Stimulated activated CD8-positive, alpha-beta memory T cell treated with anti-CD3 and anti-CD28 coated beads, Interleukin-7, amount 100 ng/mL, for 24 hours (primary cell): Measurements from ENCODE around the gene HNRNPA3.
"Not testable (repeated sequence)": the region's sequence is repeated elsewhere in the genome, so short reads cannot be mapped to it uniquely, and the experiment has no call there.

ENCODE experiments used
- DNase-seq: peaks from one replicate; pipeline ENCODE4 v3.0.0-alpha.2; 2020; ENCODE audit warnings: low read depth

HNRNPA3 gene

DNA sequence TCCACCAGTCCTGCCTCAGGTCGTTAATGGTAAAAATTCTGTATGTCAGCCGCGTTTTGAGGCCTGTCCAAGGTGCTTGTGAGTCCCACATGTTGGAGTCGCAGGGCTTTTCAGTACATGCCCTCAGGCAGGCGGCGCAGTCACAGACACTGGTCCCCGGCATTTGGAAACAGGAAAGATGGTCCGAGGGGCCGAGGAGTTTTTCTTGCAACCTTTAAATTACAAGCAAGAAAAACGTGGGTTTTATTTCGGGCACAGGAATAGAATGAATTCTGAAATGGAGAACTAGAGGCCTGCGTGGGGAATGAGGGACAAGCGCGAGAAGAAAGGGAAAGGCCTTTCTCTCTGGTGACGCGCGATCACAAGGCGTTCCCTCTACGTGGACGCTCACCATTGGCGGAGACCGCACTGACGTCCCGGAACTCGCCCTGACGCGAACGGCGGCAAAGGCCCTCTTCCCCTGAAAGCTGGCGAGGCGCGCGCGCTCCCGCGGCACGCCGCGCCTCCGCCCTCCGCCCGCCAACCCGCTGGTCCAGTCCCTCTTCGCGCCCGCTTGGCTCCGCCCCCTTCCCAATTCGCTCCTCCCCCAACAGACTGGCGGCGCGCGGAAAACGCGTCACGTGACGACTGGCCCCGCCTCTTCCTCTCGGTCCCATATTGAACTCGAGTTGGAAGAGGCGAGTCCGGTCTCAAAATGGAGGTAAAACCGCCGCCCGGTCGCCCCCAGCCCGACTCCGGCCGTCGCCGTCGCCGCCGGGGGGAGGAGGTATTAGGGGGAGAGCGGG, at the start of gene HNRNPA3:
HNRNPA3 (plus strand) TSS at position 689 of the 785 bp plus-strand sequence; CDS start at position 695, 6 bp downstream.
- peak; percentile 98 for DNase-seq

DNA sequence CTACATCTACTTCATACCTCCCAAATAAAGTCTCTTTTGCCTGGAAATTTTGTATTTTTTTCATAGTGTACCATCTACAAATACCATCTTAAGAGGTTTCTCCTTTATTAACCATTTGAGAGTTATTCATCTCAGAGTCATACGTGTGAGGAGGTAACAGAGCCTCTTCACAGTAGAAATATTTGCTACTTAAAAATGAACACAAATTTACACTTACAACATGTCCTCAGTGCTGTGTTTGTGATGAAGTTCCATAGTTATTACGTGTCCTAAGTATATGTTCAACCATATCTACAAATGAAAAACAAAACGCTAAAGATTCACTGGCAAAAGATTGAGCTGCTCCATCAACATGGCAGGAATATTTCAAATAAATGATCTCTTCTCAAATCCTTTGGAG, 48.5 kb upstream of the HNRNPA3 start:
- DNase-seq, result no peak

DNA sequence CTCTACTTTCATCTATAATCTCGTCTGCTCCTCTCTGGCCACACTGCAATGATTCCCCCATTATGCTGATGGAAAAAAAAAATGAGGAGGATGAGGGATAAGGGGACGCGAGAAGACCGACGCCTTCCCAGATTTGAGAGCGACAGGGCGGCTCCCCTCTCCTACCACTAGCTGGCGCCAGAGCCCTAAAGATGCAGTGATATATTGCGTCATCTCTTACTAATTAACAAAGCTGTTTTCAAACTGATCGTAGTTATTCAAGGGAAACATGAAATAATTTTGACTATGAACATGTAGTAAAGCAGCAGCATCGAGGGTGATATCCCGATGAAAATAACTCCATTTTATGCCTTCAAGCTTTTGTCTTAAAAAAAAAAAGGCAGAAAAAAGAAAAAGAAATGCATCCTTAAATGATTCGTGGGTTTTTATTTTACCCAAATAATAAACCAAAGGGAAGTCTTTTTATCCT, 48.0 kb upstream of the HNRNPA3 start:
- DNase-seq, result peak; percentile 56

DNA sequence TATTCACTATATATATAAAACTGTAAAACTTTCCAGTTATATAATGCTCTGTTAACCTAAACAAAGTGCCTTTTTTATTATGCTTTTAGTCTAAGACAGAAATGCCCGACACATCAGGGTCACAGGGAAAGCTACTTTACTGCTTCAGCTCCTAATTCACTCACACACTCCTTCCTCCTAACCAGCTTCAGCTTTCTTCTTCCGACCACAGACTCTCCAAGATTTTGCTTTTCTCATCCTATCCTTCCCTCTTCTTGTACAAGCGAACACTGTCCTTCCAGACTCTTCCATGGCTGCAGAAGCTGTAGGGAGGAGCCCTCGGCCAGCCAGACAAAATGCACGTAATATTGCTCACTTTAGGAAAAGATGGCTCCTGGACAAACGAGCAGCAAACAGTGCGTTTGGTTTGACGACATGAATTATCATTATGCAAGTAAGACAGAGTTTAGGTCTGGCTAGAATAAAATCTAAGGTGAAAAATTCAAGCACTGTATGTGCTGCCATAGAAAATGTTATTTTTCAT, 47.5 kb upstream of the HNRNPA3 start:
- DNase-seq, result no peak

DNA sequence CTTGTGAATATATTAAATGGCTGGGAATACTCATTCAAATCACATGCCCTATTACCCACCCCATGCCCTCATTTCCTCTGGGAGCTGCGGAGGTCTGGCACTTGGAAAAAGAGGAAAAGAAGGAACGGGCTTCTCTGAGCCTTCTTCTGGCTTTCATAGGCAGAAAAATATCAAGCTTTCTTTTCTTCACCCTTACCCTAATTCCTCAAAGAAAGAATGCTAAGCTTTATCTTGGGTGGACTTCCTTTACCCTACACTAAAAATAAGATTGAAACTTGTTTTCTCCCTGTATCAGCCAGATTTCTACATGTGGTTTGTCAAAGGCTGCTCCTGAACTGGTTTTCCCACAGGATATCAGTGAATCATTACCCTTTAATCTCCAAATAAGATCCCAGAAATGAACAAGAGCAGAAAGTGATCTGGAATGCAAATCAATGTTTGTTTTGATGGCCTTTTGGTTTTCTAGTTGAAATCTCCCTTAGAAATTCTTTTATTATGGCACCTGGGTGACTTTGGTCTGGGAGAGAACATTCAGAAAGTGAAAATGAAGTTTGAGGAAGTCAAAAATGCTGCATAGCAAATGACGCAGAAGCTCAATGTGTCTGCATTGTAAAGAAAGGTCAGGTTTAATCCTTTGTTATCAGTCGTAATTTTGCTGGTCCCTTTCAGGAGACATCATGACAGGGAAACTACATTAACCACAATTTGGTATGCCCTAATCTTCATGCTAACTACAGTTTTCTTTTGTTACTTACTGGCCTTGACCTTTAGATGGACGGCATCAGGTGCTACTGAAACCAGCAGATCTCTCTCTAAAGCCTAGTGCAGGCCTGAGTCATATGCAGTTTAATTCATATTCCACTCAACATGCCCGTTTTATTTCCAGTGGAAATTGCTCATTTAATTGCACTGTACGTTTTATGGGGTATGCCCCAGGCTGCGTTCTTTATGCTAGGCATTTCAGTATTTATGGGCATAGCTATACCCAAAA, 46.6 kb upstream of the HNRNPA3 start:
- no peak for DNase-seq

DNA sequence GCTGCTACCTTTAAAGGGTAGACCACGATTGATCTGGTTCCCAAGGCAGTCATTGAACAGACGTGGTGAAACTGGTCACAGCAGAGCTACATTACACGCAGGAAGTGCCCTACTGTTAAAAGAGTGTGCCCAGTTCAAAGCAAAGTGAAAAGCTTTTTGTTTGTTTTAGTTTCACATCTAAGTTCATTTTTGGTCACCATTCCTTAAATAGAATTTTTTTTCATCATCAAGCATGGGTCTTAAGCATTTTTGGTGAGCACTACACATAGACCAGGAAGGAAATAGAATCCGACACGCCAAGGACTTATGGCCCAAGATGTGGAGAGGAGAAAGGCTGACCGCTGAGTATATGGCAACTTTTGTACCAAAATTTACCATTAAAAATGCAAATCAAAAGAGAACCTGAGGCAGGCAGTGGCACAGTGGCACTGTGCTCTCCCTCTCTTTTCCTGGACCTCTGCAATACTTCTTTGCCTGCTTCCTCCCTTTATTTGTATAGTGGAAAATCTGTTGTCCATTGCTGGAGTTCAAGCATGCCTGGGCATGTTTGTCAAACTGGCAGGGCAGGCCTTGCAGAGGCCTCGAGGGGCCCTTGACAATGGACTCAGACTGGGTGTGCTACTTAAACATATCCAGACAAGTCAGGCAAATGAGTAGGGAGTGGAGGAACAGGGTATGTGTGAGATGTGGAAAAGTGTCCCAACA, 42.6 kb upstream of the HNRNPA3 start:
- no peak for DNase-seq

DNA sequence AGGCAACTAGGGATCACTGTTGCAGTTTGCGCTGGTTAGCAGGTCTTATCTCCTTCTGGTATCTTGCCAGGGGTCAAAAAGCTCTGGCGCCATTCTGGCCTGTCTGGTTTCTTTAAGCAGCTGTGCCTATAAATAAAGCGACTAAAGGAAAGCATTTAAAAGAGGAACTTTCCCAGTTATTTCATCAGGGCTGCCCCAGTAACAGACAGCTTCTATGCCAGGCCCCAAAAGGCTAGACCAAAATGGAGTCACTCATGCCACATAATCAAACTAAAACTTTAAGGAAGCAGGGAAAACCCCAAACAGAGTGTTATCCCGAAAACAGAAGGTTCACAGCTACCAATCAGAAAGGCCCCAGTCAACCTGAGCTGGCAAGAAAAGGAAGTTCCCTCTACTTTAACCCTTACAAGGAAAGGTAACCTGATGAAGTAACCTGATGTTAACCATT, 41.2 kb upstream of the HNRNPA3 start:
- DNase-seq, result no peak

DNA sequence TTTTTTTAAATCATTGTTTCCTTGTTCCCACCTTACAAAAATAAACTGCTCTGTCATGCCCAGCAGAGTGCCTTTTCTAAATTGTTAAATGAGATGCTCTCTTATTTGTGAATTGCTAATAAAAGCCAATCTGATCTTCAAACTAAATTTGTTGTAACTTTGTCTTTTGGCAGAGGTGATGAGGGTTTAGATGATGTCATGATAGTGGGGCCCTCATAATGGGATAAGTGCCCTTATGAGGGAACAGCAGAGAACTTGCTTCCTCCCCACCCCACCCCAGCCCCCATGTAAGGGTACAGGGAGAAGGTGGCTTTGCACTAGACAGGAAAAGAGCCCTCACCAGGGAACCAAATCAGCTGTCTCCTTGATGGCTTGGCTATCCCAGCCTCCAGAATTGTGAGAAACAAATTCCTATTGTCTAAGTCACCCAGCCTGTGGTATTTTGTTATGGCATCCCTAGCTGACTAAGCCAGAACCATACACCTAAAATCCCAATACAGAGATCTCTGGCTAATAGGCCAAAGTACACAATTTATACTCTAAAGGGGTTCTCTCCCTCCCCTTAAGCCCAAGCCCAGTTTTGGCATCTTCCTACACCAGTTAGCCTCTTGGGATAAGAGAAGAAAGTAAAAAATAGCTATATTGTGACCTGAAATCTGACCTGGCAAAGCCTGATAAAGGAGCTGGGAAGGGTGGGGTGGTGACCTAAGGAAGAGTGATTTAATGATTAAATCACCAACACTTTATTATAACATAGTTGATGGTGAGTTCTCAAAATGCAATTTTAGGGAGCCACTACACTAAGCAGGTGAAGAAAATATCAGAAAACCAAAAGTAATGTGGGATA, 40.3 kb upstream of the HNRNPA3 start:
- no peak for DNase-seq

DNA sequence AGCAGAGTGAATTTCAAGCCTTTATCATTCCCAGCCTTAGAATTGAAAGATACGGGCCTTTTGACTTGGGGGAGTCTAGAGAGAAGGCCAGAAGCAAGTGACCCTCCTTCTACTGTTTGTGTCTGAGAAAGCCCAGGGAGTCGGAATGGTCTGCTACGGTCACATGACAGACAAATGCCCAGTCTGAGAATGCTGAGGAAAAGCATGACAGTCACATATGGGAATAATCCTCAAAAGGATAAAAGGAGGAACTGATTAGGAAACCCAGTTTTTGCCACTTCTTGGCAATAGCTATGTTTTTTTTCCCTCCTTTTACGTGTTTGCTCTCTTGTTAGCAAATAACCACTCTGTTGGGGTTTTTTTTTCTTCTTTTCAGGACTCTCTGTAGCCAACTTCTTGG, 38.1 kb upstream of the HNRNPA3 start:
- DNase-seq, result no peak

DNA sequence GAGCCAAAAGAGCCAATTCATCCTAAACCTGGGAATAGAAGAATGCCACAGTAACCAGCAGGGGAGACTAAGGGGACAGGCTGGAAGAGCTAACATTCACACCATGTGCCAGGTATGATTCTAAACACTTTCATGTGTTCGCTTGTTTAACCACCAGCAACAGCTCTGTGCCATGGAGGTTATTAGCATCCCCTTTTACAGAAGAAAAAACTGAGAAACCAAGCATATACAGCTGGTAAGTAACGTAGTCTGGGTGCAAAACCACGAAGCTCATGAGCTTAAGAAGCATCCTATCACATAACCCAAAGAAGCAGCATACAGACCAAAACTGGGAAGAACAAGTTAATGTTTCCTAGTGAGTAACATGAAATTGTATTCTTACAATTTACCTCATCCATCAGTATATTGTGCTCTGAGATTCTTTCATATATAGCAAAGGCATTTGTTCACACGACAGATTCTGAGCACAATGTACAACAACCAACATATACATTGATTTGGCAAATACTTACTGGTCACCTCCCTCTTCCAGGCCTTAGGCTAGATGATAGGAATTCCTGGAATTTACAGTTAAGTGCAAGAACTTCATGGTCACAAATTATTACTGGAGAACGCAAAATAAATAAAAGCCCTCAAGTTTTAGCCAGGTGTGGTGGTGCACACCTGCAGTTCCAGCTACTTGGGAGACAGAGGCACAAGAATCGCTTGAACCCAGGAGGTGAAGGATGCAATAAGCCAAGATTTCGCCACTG, 36.5 kb upstream of the HNRNPA3 start:
- DNase-seq, result no peak

DNA sequence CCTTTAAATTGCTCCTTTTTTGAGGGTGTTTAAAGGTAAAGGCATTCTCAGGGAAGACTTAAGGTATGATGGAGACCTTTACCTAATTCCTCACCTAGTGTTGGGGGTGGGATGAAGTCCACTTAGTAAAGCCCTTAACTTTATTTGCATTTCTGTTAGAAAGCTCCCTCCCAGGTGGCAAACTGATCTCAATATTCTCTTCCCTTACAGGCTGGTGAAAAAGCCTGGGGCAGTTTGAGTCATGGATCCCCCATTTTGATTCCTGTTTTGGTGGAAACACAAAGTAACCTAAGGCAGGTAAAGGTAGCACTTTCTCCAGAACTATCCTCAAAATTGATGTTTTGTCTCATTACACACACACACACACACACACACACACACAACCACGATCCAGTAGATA, 33.8 kb upstream of the HNRNPA3 start:
- no peak for DNase-seq

DNA sequence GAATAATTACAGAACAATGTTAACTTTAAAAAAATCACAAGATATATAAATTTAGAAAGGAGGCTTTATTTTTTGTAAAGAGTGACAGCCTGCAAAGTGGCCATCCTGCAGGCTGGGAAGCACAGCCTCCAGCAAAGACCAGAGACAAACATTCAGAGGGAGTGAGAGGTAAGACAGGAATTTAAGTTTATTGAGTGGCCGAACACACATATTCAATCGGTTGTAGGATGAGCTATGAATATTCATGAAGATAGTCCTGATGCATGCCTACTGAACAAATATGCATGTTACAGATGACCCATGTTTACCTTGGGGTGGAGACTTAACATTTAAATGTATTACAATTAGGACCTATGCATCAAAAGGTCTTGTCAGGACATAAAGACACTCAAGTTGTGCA, 33.4 kb upstream of the HNRNPA3 start:
- no peak for DNase-seq

DNA sequence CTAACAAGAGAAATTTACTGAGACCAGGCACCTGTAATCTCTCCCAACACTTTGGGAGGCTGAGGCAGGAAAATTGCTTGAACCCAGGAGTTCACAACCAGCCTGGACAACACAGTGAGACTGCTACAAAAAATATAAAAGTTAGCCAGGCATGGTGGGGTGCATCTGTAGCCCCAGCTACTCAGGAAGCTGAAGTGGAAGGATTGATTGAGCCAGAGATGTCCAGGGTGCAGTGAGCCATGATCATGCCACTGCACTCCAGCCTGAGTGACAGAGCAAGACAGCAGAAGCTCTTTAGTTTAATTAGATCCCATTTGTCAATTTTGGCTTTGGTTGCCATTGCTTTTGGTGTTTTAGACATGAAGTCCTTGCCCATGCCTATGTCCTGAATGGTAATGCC, 32.9 kb upstream of the HNRNPA3 start:
- DNase-seq, result not testable (repeated sequence)

DNA sequence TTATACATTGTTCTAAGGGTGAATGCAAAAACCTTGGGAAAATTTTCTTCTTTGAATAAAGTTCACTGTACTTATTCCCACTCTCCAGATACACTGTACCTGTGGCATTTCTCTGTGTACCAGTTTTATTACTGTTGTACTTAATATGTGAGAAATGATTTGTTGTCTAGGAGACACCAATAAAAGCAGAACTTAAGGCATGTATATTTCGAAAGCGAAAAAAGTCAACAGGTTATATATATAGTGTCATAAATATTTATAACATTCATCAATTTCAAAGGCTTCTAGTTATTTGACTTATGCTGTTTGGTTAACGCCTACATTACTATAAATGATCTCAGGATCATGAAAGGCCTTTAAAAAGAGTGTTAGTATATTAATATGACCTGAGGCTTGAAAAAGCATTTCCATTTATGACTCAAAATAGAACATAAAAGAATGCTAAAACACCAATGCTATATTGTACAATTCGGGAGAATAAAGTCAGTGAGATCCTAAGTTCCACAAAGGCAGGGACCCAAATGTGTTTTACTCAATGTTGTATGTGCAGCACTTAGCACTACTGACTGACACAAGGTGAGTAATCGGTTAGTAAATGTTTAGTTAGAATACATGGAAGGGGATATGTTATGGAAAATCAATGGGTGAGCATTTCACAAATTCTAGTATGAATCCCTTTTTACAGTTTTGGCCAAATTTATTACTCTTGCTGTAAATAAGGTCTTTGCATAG, 32.2 kb upstream of the HNRNPA3 start:
- DNase-seq, result no peak

DNA sequence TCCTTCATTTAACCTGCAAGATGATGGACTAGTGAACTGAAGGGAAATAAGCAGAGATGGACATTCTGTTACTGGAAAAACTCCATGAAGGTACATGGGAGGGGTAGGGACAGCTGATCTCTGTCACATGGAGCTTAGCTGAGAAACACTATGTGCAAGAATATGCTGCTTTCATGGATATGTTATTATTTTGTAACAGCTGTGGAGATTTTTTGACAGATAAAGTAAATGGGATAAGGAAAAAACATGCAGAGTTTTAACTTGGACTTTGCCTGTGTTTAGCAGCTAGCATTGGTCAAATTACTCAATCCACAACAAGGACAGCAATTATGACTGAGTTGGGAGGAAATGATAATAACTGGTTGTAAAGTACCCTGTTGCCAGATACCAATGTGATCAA, 28.7 kb upstream of the HNRNPA3 start:
- no peak for DNase-seq

DNA sequence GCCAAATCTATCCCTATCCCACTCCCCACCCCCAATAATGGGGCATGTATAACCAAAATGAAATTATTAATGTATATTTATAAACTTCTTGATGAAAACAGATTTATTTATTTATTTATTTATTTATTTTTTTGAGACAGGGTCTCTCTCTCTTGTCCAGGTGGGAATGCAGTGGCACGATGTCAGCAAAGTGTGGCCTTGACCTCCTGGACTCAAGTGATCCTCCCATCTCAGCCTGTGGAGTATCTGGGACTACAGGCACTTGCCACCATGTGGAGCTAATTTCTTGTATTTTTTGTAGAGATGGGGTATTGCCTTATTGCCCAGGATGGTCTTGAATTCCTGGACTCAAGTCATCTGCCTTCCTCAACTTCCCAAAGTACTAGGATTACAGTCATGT, 28.0 kb upstream of the HNRNPA3 start:
- no peak for DNase-seq

DNA sequence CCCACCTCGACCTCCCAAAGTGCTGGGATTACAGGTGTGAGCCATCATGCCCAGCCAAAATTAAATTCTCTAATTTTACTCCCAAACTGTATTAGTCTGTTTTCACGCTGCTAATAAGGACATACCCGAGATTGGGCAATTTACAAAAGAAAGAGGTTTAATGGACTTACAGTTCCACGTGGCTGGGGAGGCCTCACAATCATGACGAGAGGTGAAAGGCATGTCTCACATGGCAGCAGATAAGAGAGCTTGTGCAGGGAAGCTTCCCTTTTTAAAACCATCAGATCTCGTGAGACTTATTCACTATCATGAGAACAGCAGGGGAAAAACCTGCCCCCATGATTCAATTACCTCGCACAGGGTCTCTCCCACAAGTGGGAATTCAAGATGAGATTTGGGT, 26.6 kb upstream of the HNRNPA3 start:
- not testable (repeated sequence) for DNase-seq

DNA sequence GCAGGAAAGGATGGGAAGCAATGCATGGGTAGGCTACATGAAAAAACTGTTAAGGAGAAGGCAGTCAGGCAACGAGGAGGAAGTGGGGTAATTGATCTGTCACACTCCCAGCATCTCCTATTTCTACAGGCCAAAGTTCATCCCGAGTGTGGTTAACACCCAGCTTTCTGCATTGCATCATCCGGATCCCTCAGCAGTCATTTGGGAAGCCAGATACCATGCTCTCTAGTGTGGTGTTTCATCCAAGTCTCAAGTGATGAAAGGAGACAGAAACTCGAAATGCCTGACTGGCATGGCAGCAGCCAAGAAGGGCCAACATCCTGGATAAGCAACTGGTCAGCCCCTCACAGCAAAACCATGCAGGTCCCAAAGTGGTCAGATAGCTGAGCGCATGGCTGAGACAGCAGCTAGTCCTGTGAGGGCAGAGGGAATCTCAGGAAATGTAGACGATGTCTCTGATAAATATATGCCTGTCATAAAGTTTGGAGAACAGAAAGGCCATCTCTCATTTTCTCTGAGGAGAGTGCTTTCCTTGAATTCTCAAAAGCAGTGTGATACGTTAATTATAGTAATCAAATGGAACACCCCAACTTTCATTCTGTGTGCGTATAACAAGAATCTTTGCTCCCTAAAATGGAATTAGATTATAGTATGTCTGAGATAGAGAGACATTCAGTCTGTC, 24.8 kb upstream of the HNRNPA3 start:
- DNase-seq, result no peak
